Inferior parietal cortex (tissue), 1 donor: Measurements from ENCODE around the gene ZNF683.
"Not testable (repeated sequence)": the region's sequence is repeated elsewhere in the genome, so short reads cannot be mapped to it uniquely, and the experiment has no call there.

ENCODE experiments used
- DNase-seq: peaks from one replicate; pipeline ENCODE4 v3.0.0-alpha.2; 2016; ENCODE audit errors: extremely low spot score

Gene ZNF683

DNA sequence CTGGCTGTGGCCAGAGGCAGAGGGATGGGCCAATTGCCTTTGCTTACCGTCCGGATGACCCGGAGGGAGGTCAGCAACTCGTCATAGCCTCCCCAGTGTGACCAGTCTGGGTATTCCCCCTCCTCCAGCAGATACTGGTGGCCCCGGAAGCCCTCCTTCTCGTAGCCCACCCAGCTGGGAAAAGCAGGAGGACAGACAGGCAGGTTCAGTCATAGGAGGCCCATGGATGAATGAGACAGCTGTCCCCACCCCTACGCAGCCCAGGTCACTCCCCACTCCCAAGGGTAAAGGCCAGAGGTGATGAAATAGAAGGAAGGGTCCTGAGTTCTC lies 35.4 kb downstream of the ZNF683 start:
- no peak for DNase-seq

DNA sequence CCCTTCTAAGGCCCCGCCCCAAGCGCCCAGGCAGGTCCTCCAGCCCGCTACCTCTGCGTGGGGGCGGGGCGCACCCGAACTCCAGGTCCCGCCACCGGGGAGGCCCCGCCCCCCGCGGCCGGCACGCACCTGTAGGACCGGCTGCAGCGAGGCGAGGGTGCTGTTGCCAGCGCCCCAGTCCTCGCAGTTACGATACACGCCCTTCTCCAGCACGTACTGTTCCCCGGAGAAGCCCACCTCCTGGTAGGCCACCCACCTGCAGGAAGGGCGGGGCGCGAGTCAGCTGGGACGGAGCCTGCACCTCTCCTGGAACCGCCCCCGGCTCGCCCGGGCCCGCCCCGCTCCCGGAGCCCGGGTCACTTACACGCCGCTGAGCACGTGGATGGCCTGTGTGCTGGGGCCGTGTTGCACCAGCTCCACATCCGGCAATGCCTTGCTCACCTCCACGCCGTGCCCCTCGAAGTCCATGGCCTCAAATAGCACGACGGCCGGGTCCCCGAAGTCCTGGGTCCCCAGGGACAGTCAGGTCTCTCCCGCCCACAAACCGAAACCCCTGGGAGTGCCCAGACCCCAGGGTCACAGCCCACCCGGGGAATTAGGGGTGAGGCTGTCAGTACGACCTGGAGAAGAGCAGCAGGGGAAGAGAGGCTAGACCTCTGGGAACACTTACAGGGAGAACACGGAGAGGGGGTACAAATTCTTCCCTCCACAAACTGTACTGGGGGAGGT lies 35.9 kb downstream of the ZNF683 start:
- no peak for DNase-seq

DNA sequence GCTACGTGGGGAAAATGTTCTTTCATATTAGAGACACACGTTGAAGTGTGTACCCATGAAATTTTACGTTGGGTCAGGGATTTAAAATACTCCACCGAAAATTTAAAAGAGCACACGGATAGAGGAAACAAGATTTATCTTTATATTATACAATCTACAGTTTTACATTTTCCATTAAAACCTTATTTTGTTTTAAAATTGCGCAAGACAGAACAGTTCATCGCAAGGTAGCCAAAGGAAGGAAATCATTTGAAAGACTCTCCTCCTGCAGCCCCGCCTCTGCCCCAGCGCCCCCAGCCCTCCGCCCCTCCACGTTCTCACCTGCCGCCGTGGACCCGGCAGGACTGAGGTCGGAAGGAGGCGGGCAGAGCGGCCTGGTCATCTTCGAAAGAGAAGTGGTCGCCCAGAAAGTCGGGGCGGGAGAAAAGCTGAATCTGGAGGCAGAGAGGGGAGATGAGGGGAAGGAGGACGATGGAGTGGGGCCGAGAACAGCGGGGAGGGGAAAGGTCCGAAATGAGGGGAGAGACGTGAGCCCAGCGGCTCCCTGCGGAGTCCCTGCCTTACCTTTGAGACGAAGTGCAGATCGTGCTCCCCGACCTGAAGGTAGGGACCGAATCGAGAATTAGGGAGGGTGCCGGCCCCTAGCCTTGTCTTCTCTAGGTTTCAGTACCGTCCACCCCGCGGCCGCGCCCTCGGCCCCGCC lies 36.6 kb downstream of the ZNF683 start:
- no peak for DNase-seq

DNA sequence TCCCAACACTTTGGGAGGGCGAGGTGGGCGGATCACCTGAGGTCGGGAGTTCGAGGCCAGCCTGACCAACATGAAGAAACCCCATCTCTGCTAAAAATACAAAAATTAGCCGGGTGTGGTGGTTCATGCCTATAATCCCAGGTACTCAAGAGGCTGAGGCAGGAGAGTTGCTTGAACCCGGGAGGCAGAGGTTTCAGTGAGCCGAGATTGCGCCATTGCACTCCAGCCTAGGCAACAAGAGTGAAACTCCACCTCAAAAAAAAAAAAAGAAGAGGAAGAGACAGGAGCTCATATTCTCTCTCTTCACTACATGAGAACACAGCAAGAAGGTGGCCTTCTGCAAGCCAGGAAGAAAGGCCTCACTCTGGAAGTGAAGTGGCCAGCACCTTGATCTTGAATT lies 39.2 kb downstream of the ZNF683 start:
- DNase-seq: not testable (repeated sequence)

DNA sequence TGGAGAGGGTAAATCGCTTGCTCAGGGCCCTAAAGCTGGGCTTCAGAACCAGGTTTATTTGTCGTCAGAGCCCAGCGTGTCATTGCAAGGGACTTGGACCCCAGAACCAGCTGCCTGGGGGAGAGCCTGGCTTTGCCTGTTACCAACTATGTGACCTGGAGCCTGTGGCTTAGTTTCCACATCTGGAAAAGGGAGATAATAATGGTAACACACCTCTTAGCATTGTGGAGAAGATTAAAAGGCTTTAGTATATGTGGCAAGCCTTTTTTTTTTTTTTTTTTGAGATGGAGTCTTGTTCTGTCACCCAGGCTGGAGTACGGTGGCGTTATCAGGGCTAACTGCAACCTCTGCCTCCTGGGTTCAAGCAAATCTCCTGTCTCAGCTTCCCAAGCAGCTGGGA lies 42.3 kb downstream of the ZNF683 start:
- DNase-seq: no peak

DNA sequence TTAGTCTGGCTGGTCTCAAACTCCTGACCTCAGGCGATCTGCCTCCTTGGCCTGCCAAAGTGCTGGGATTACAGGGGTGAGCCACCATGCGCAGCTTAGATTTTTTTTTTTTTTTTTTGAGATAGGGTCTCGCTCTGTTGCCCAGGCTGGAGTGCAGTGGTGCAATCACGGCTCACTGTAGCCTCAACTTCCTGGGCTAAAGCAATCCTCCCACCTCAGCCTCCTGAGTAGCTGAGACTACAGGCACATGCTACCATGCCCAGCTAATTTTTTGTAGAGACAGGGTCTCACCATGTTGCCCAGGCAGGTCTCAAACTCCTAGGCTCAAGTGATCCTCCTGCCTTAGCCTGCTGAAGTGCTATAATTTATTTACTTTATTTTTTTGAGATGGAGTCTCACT lies 43.2 kb downstream of the ZNF683 start:
- not testable (repeated sequence) for DNase-seq

DNA sequence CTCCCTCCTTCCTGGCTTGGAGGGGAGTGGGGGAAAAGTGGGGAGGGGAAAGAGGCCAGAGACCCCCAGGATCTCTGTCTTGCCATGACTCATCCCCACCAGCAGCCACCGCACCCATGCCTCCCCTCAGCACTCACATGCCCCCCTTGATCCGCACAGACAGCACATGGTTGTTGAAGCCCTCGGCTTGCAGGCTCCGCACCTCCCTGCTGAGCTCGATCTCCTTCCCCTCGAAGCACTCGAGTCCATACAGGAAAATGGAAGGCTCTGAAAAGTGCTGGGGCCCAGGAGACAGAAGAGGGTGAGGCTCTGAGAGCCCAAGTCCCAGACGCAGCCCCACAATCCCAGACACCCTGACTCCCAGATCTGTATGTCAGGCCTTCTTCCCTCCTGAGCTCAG lies 44.0 kb downstream of the ZNF683 start:
- no peak for DNase-seq

DNA sequence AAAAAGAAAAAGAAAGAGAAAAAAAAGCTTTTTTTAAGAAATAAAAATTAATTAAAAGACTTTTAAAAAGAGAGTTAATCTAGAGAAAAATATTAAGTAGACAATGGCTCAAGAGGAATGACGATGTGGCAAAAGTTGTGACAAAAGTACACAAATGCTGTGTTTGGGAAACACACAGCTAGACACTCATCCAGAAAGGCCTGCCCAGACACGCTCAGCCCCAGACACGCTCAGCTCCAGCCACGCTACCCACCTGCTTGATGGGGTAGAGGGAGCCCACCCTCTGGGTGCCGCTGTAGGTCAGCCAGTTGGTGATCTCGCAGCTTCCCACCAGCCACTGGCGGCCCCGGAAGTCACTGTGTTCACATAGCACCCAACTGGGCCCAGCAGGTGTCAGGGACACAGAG lies 44.6 kb downstream of the ZNF683 start:
- DNase-seq: no peak

DNA sequence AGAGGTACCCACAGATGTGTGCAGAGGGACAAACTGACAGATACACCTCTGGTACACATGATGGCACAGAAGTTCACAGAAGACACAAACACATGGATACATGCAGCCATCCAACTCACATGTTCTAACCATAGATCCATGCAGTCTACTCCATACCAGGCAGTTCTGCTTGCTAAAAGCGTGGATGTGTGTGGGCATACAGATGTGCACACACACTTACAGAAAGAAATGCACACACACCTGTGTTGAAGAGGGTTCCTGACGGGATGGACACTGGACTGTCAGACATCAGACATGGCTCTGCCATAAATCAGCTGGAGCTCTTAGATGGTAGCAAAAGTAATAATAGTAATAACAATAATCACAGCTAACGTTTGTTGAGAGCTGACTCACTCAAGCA lies 48.0 kb downstream of the ZNF683 start:
- no peak for DNase-seq

DNA sequence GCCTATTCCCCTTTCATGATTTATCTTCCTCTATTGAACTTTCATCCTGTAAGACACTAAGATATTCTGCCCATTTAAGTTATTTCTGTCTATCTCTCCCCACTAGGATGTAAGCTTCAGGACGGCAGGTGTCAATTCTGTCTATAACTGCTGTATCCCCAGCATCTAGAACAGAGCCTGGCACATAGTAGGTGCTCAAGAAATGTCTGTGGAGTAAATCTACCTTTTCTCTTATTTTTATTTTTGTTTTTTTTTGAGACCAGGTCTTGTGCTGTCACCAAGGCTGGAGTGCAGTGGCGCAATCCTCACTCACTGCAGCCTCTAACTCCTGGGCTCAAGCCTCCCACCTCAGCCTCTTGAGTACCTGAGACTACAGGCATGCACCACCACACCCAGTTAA lies 49.2 kb downstream of the ZNF683 start:
- no peak for DNase-seq

DNA sequence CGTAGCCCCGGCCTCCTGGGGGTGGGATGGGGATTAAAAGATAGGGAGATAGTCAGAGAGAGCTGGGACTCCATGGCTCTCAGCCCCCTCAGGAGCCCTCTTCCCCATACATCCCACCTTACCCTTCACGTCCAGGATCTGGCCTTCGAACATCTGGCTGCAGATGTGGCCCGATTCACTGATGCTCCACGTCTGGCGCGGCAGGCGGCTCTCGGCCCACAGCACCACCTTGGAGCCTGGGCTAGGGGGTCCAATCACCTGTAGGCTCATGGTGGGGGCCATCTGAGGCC lies 50.6 kb downstream of the ZNF683 start:
- DNase-seq: no peak

DNA sequence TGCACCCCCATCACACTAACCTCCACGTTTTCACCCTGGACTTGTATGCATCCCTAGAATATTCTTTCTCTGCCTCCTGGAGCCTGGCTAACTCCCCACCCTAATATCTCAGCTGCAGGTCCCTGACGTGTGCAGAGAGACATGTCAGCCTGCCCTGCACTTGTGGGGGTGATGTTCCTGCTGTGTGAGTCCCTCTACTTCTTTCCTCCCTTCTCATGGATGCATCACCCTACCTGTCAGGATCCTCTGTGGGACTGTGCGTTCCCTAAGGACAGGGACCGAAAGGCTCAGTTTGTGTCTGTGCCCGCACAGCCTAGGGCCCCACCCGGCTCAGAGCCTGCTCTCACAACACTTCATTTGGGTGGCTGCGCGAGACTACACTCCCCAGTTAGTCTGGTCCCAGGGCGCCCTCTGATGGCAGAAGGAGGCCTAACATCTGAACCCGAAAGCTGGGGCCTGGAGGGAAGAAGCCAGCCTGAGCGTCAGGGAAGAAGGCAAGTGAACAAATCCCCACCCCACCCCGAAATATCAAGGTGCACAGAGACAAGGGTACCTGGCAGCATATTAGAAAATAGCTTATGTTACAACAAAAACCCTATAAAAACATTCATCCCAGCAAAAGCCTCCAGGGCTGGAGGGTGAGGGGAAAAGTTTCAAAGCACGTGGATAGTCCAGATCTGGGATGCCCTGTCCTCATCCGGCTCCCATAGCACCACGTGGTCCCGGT lies 51.1 kb downstream of the ZNF683 start:
- DNase-seq: peak; percentile 95

DNA sequence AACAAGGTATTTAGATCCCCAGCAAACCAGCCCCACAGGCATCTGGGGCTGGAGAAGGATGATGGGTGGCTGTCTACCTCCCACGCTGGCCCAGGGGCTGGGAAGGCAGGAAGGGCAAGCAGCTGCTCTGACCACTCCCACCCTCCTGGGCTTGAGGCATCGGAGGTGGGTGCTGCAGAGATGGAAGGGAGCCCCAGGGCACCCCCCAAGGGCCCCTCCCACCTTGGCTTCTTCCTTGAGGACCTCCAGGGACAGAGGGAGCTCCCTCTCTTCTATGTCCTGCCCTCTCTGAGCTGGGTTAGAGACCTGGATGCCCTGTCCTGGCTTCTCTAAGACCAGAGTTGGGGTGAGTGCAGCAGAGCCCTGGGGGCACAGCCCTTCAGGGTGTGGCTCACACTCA lies 51.7 kb downstream of the ZNF683 start:
- no peak for DNase-seq

DNA sequence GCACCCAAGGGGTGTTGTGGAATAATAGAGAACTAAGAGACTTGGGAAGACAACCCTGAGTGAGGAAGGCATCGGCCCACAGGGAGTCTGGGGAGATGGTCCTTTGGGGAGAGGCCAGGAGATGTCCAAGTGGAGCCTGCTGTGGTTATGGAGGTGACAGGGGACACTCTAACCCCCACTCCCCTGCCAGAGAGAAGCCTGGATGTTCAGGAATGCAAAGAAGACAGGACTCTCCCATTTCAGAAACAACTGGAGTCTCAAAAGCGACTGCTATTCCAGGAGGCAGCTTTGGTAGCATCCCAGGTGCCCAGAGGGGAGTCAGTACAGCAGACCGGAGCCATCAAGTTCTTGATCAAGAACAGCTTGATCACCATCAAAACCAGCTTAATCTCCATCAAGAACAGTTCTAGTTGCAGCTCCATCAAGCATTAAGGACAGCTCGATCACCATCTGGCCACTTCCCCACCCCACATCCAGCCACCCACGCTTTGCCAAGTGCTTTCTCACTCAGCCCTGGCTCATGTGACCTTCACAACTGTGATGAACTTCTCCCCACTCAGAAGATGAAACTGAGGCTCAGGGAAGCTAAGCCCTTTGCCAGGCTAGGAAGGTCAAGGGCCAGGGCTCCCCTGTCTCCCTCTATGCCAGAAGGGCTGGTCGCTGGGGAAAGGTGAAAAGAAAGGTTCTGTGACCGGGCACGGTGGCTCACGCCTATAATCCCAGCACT lies 54.0 kb downstream of the ZNF683 start:
- no peak for DNase-seq

DNA sequence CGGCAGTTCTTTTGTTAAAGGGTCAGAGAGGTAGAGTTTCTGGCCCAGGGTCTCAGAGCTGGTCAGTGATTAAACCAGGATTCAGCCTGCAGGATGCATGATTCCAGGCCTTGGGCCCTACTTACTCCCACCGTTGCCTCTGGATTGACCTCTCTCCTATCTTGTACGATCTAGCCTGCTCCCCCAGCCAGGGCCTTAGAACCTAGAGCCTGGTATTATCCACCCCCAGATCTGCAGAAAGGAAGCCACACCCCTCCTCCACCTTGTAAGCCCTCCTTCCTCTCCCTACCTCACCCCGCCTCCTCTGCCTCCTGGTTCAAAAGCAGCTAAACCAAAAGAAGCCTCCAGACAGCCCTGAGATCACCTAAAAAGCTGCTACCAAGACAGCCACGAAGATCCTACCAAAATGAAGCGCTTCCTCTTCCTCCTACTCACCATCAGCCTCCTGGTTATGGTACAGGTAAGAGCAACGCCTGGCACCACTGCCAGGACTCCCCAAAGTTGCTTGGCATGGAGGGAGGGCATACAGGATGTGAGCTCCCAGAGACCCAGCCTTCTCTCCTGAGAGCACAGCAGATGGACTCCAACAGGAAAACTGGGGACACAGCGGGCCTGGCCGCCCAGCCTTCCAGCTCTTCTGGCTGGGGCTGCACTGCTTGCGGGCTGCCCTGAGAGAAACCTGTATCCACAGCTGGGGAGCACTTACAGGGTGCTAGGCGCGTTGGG lies 54.8 kb downstream of the ZNF683 start, which contains the start of gene CD52:
Gene CD52, plus strand, starts transcription at position 347 of the 726 bp plus-strand sequence. Its CDS starts 60 bp downstream, at position 407.
- DNase-seq: no peak

DNA sequence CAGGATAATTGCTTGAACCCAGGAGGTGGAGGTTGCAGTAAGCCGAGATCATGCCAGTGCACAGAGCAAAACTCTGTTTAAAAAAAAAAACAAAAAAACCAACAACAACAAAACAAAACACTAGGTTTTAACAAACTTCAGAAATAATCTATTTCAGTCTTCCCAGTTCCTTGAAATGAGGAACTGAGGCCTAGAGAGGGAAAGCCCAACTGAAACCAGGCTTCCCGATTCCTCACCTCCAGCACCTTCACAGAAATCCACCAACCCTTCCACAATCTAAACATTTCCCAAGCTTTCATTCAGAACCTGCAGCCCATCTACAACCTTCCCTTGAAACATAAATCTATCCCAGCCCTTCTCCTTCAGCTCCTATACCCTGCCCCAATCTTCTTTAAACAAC lies 55.4 kb downstream of the ZNF683 start:
- DNase-seq: no peak

DNA sequence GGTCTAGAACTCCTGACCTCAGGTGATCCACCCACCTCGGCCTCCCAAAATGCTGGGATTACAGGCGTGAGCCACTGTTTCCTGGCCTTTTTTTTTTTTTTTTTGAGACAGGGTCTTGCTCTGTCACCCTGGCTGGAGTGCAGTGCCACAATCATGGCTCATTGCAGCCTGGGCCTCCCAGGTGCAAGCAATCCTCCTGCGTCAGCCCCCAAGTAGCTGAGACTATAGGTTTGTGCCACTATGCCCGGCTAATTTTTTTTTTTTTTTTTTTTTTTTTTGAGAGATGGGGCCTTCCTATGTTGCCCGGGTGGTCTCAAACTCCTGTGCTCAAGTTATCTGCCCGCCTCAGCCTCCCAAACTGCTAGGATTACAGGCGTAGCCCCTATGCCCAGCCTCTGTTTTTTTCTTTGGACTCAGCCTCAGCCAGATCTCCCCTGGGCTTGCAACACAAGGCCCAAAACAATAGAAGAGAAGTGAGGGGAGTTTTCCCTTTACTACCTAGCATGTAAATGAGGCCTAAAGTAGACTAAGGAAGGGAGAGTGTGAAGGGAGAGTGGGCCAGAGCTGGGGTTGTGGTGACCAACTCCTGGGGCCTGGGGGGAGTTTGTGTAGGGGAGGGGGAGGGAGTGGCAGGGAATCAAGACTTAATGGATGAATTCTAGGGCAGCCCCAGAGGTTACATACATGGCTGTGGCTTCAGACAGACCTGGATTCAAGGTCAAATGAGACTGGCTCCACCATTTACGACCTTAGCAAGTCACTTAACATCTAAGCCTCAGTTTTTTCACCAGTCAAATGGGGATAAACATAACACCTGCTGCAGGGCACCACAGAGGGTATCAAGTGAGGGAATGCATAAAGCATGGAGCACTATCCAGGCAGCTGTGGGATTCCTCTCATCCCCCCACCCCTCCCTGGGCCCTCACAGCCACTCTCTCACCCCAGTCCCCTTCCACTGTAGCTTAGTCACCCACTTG lies 56.4 kb downstream of the ZNF683 start:
- DNase-seq: no peak

DNA sequence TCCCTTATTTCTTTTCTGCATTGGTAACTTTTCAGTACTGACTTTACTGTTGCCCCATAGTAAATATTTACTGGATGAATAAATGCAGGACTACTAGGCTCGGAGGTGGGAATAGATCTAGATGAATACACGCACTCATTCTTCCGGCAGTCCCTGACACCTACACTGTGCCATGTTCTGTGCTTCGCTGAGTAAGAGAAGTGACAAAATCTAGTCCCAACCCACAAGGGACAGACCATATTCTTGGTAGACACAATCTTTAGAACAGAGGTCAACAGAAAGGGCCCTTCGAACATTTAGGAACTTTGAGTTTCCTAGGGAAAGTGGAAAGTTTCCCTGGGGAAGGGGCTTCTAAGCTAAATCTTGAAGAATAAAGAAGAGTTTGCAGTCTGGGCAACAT lies 58.0 kb downstream of the ZNF683 start:
- DNase-seq: no peak
